HUDEP-2 (cell line): Measurements from ENCODE around the gene SIPA1L3.
"Not testable (repeated sequence)": the region's sequence is repeated elsewhere in the genome, so short reads cannot be mapped to it uniquely, and the experiment has no call there.

Source experiments
- DNase-seq, 76 experiments: peaks; one replicate each; lab custom pipeline; 2025; ENCODE audit not compliant: unreplicated experiment in 76 of 76; lab: John Stamatoyannopoulos, UW

The SIPA1L3 gene

GRCh38 chr19:38015216-38015615, 108.2 kb downstream of the SIPA1L3 start:
- no peak for DNase-seq

GRCh38 chr19:38015761-38016160, 108.8 kb downstream of the SIPA1L3 start:
- no peak for DNase-seq

GRCh38 chr19:38017401-38018151, 110.6 kb downstream of the SIPA1L3 start:
- no peak for DNase-seq

GRCh38 chr19:38018694-38019395, 111.8 kb downstream of the SIPA1L3 start:
- DNase-seq = no peak

GRCh38 chr19:38019396-38019724, 112.4 kb downstream of the SIPA1L3 start:
- no peak for DNase-seq

- DNase-seq = no peak
Observed at GRCh38 chr19:38020311-38020710, 113.3 kb downstream of the SIPA1L3 start.

GRCh38 chr19:38021352-38021751, 114.3 kb downstream of the SIPA1L3 start:
- no peak for DNase-seq

- DNase-seq = no peak
Observed at GRCh38 chr19:38022791-38023670, 116.0 kb downstream of the SIPA1L3 start.

- DNase-seq = no peak
Observed at GRCh38 chr19:38023671-38024541, 116.9 kb downstream of the SIPA1L3 start.

- no peak for DNase-seq
Observed at GRCh38 chr19:38024992-38025908, 118.2 kb downstream of the SIPA1L3 start.

- DNase-seq = no peak
Observed at GRCh38 chr19:38025909-38026307, 118.9 kb downstream of the SIPA1L3 start.

- no peak for DNase-seq
Observed at GRCh38 chr19:38028913-38029510, 122.0 kb downstream of the SIPA1L3 start.

GRCh38 chr19:38030001-38030400, 123.0 kb downstream of the SIPA1L3 start:
- DNase-seq = not testable (repeated sequence)

- DNase-seq = no peak
Observed at GRCh38 chr19:38030686-38031422, 123.8 kb downstream of the SIPA1L3 start.

- DNase-seq = no peak
Observed at GRCh38 chr19:38031423-38031770, 124.4 kb downstream of the SIPA1L3 start.

GRCh38 chr19:38032151-38032550, 125.1 kb downstream of the SIPA1L3 start:
- no peak for DNase-seq

GRCh38 chr19:38032951-38033350, 125.9 kb downstream of the SIPA1L3 start:
- DNase-seq = no peak
